ENCODE data around the gene SLC25A23. TPM values are rescaled to one million over a fixed set of nuclear protein-coding genes. Genes with fewer than 3 reads are reported as not detected.

Gene SLC25A23
- total and polyA plus RNA-seq, 7 donors = 15.0 to 91.8 (median 49.4) TPM

- DNase-seq = no peak
- H3K27me3 ChIP-seq (ENCODE audit: insufficient read depth in 3 of 3, low read length in 2 of 3) = no peaks in the 10 kb centered on the region
- H3K36me3 ChIP-seq (ENCODE audit: insufficient read depth in 1 of 2, low read depth in 1 of 2) = peaks cover 15 to 76% of the 10 kb centered on the region in 2 donors
- 88 to 93% (median 89%) methylated on average over 26 to 32 of the region's 32 CpGs for WGBS, 3 donors
- no peak for ATAC-seq
- intact Hi-C loops (cut with DNase I) = no loop called here
- no peak overlapping the region for H3K4me3 ChIP-seq
- H3K27ac ChIP-seq = no peak overlapping the region
- no peaks in the 10 kb centered on the region for H3K4me1 ChIP-seq
- TF ChIP-seq CTCF (IDR thresholded peaks at IDR 0.05) = no peak
- no peaks in the 10 kb centered on the region for H3K9me3 ChIP-seq
Measured at GRCh38 chr19:6415591-6416190, 43.9 kb downstream of the SLC25A23 start.

- peak in 1 of 2 donors; percentile 50 for DNase-seq
- TF ChIP-seq CTCF (IDR thresholded peaks at IDR 0.05) = no peak
- intact Hi-C loops (cut with DNase I) = no loop called here
- H3K4me1 ChIP-seq = no peaks in the 10 kb centered on the region
- H3K9me3 ChIP-seq = no peaks in the 10 kb centered on the region
- H3K27ac ChIP-seq = no peak overlapping the region
- no peak for ATAC-seq
- H3K27me3 ChIP-seq (ENCODE audit: insufficient read depth in 3 of 3, low read length in 2 of 3) = no peaks in the 10 kb centered on the region
- peaks cover 15 to 69% of the 10 kb centered on the region in 2 donors for H3K36me3 ChIP-seq (ENCODE audit: insufficient read depth in 1 of 2, low read depth in 1 of 2)
- WGBS, 3 donors = 89 to 92% (median 90%) methylated on average over 41 to 47 of the region's 47 CpGs
- H3K4me3 ChIP-seq = no peak overlapping the region
Measured at GRCh38 chr19:6414793-6415590, 44.6 kb downstream of the SLC25A23 start.

- Histone ChIP-seq H3K27ac (no peak overlapping the region), H3K36me3 (ENCODE audit: insufficient read depth in 1 of 2, low read depth in 1 of 2) (peaks cover 15 to 59% of the 10 kb centered on the region in 2 donors), H3K9me3 (no peaks in the 10 kb centered on the region), H3K27me3 (ENCODE audit: insufficient read depth in 3 of 3, low read length in 2 of 3) (no peaks in the 10 kb centered on the region), H3K4me1 (no peaks in the 10 kb centered on the region), H3K4me3 (no peak overlapping the region)
- no peak for DNase-seq
- no peak for TF ChIP-seq CTCF (IDR thresholded peaks at IDR 0.05)
- 75 to 78% (median 76%) methylated on average over 39 to 42 of the region's 42 CpGs for WGBS, 3 donors
- intact Hi-C loops (cut with DNase I) = no loop called here
- no peak for ATAC-seq
Measured at GRCh38 chr19:6413721-6414643, 45.6 kb downstream of the SLC25A23 start.

- Histone ChIP-seq H3K36me3 (ENCODE audit: insufficient read depth in 1 of 2, low read depth in 1 of 2) (peaks cover 15 to 52% of the 10 kb centered on the region in 2 donors), H3K27ac (no peak overlapping the region), H3K4me3 (no peak overlapping the region), H3K4me1 (no peaks in the 10 kb centered on the region), H3K9me3 (no peaks in the 10 kb centered on the region), H3K27me3 (ENCODE audit: insufficient read depth in 3 of 3, low read length in 2 of 3) (no peaks in the 10 kb centered on the region)
- intact Hi-C loops (cut with DNase I) = no loop called here
- 72 to 76% (median 74%) methylated on average over 10 of the region's 10 CpGs for WGBS, 3 donors
- ATAC-seq (no peak), DNase-seq (no peak)
- no peak for TF ChIP-seq CTCF (IDR thresholded peaks at IDR 0.05)
Measured at GRCh38 chr19:6413291-6413690, 46.3 kb downstream of the SLC25A23 start.

Measured in psoas muscle (tissue), 8 donors.